IPS-18a (cell line): ENCODE results near the gene AIG1.

Source experiments
- H3K27ac ChIP-seq: one replicate; pipeline ENCODE4 v1.5.1; 2013; ENCODE audit warnings: low read length
- H3K27me3 ChIP-seq: one replicate; pipeline ENCODE4 v1.6.1; 2013; ENCODE audit warnings: mild to moderate bottlenecking, low read length; ENCODE audit not compliant: control insufficient read depth, insufficient read depth
- H3K36me3 ChIP-seq: one replicate; pipeline ENCODE4 v1.6.1; 2013; ENCODE audit warnings: low read depth, low read length; ENCODE audit not compliant: control insufficient read depth
- H3K4me1 ChIP-seq: one replicate; pipeline ENCODE4 v1.6.1; 2013; ENCODE audit warnings: low read depth, low read length; ENCODE audit not compliant: control insufficient read depth
- H3K4me3 ChIP-seq: one replicate; pipeline ENCODE4 v1.5.1; 2013; ENCODE audit warnings: low read length
- H3K9ac ChIP-seq: one replicate; pipeline ENCODE4 v1.6.1; 2013; ENCODE audit warnings: mild to moderate bottlenecking, low read length, moderate library complexity
- H3K9me3 ChIP-seq: one replicate; pipeline ENCODE4 v1.6.1; 2013; ENCODE audit warnings: low read depth, low read length; ENCODE audit not compliant: control insufficient read depth

AIG1 gene

DNA sequence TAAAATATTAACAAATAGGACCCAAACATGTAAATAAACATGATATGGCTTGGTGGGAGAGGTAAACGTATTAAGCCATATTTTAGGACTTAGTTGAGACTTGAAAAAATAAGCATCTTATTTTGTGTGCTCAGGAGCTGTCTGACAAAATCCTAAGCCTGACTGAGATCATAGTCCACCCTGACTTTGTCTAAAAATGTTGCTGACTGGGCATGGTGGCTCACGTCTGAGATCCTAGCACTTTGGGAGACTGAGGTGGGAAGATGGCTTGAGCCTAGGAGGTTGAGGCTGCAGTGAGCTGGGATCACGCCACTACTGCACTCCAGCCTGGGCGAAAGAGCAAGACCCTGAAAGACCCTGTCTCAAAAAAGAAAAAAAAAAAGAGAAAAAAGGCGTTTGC is 52.1 kb downstream of the AIG1 start:
- no peaks in the 10 kb centered on the region for H3K9me3 ChIP-seq

GRCh38 chr6:143115728-143116127 is 55.0 kb downstream of the AIG1 start:
- Histone ChIP-seq H3K9ac (no peak overlapping the region), H3K27me3 (no peaks in the 10 kb centered on the region), H3K36me3 (no peaks in the 10 kb centered on the region), H3K4me1 (no peaks in the 10 kb centered on the region), H3K4me3 (no peak overlapping the region), H3K9me3 (peaks cover 2% of the 10 kb centered on the region), H3K27ac (no peak overlapping the region)

More for the DNA sequence above, 52.1 kb downstream of the AIG1 start:
- no peak overlapping the region for H3K4me3 ChIP-seq
- no peaks in the 10 kb centered on the region for H3K4me1 ChIP-seq
- H3K9ac ChIP-seq: no peak overlapping the region
- H3K36me3 ChIP-seq: no peaks in the 10 kb centered on the region
- no peaks in the 10 kb centered on the region for H3K27me3 ChIP-seq
- H3K27ac ChIP-seq: no peak overlapping the region

GRCh38 chr6:143117108-143117507 is 56.4 kb downstream of the AIG1 start:
- Histone ChIP-seq H3K36me3 (no peaks in the 10 kb centered on the region), H3K9ac (no peak overlapping the region), H3K9me3 (peaks cover 8% of the 10 kb centered on the region), H3K4me3 (no peak overlapping the region), H3K27me3 (no peaks in the 10 kb centered on the region), H3K27ac (no peak overlapping the region), H3K4me1 (no peaks in the 10 kb centered on the region)

DNA sequence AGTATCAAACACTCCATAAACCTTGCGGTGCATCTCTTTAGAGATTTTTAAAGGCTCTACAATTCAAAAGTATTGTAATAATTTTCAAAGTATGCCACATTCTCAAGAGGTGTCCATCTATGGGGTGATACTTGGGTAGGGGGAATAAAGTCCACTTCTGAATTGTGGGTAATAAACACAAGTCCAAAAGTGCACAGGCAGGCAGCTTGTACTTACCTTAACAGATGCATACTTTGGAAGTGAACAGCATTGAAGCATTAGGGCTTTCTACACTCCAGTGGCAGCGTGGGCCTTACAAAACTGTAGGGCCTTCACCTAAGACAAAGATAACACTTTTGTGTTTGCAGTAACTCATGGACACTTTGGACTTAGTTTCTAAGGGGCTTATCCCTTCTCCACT is 58.6 kb downstream of the AIG1 start:
- no peaks in the 10 kb centered on the region for H3K4me1 ChIP-seq
- H3K27me3 ChIP-seq: no peaks in the 10 kb centered on the region
- H3K27ac ChIP-seq: no peak overlapping the region
- H3K9ac ChIP-seq: no peak overlapping the region
- no peak overlapping the region for H3K4me3 ChIP-seq
- H3K9me3 ChIP-seq: peaks cover 8% of the 10 kb centered on the region
- no peaks in the 10 kb centered on the region for H3K36me3 ChIP-seq

GRCh38 chr6:143123081-143123480 is 62.4 kb downstream of the AIG1 start:
- Histone ChIP-seq H3K9ac (no peak overlapping the region), H3K36me3 (no peaks in the 10 kb centered on the region), H3K4me3 (no peak overlapping the region), H3K9me3 (peaks cover 8% of the 10 kb centered on the region), H3K27me3 (no peaks in the 10 kb centered on the region), H3K4me1 (no peaks in the 10 kb centered on the region), H3K27ac (no peak overlapping the region)

DNA sequence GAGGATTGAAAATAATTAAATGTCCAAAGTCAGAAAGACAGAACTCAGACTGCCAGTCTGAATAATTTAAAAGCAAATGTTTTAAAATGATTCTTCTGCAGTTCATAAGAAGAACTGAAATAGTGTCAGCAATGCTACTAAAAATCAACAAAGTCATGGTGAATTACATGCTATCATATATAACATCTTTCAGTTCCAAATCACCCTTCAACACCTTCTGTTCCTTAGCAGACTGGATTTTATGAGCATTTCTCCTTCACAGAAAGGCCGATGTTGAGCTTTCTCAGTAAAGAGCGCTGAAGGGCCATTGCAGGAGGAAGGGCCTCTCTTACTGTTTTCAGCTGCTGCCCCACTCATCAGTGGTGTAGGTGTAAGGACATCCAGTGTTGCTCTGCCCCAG is 63.3 kb downstream of the AIG1 start:
- Histone ChIP-seq H3K9ac (no peak overlapping the region), H3K4me3 (no peak overlapping the region), H3K9me3 (peaks cover 8% of the 10 kb centered on the region), H3K27me3 (no peaks in the 10 kb centered on the region), H3K4me1 (no peaks in the 10 kb centered on the region), H3K36me3 (no peaks in the 10 kb centered on the region), H3K27ac (no peak overlapping the region)

GRCh38 chr6:143125455-143125854 is 64.8 kb downstream of the AIG1 start:
- no peak overlapping the region for H3K4me3 ChIP-seq
- no peak overlapping the region for H3K9ac ChIP-seq
- no peaks in the 10 kb centered on the region for H3K36me3 ChIP-seq
- H3K27ac ChIP-seq: no peak overlapping the region
- H3K4me1 ChIP-seq: no peaks in the 10 kb centered on the region
- H3K27me3 ChIP-seq: no peaks in the 10 kb centered on the region
- H3K9me3 ChIP-seq: peaks cover 6% of the 10 kb centered on the region

GRCh38 chr6:143125864-143126573 is 65.3 kb downstream of the AIG1 start:
- Histone ChIP-seq H3K9me3 (peaks cover 5% of the 10 kb centered on the region), H3K27ac (no peak overlapping the region), H3K36me3 (no peaks in the 10 kb centered on the region), H3K4me1 (no peaks in the 10 kb centered on the region), H3K27me3 (no peaks in the 10 kb centered on the region), H3K9ac (no peak overlapping the region), H3K4me3 (no peak overlapping the region)

DNA sequence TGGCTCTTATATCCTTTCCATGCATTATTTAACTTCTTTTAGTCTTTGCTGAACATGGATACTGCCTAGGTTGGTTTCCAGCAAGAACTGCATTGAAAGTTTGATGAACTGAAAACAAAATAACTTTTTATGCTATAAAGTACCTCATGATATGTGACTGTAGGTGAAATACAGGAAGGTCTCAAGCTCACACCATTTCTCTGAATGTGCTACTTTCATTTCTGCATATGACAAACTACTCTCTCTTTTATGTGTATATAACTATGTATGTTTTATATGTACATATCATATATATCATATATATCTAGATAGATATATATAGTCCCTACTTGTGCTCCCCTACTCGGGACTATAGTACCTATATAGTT is 65.9 kb downstream of the AIG1 start:
- no peak overlapping the region for H3K9ac ChIP-seq
- no peaks in the 10 kb centered on the region for H3K9me3 ChIP-seq
- H3K27ac ChIP-seq: no peak overlapping the region
- no peaks in the 10 kb centered on the region for H3K27me3 ChIP-seq
- no peaks in the 10 kb centered on the region for H3K36me3 ChIP-seq
- no peak overlapping the region for H3K4me3 ChIP-seq
- H3K4me1 ChIP-seq: no peaks in the 10 kb centered on the region

DNA sequence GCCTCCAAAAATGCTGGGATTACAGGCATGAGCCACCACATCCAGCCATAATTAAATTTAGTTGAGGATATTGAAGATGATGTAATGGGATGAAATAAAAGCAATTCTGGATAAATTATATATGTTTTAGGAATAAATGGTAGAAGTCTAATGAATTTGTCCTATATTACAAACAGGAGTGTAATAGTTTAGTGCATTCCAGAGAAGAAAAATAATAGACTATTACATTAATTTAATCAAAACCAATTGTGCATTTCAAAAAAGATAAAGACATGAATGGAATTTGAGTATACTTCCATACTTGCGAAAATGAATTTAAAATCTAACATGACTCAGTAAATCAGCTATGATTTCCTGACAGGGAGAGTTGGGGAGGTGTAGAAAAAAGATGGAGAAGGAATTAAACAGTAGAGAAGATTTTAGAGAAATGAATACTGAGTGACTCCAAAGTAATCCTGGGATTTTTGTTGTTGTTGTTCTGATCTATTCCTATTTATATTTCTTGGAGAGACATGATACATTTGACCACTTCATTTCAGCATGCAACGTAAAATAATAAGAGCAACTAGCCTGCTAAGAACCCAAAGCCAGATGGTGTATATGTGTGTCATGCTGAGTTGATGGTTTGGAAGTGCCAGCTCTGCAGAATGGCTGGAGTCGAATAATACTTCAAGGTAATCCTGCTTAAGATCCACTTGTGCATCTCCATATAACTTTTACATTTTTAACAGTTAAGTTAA is 67.4 kb downstream of the AIG1 start:
- Histone ChIP-seq H3K4me3 (no peak overlapping the region), H3K9me3 (no peaks in the 10 kb centered on the region), H3K9ac (no peak overlapping the region)

DNA sequence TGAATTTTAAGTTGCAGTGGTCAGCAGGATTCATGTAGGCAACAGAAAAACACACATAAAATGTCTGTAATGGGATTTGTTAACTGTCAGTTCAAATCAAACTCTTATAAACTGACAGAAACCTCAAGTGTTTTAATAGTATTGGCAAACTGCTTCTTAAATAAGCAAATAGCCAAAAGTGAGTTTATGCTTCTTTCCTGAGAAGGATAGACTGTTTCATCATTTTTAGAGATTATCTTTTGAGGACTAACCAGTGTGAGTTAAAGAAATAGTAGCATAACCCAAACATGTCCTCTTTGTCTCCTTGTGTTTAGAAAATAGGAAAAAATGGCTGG is 68.0 kb downstream of the AIG1 start:
- Histone ChIP-seq H3K9me3 (no peaks in the 10 kb centered on the region), H3K27me3 (no peaks in the 10 kb centered on the region), H3K36me3 (no peaks in the 10 kb centered on the region), H3K4me3 (no peak overlapping the region), H3K4me1 (no peaks in the 10 kb centered on the region), H3K27ac (no peak overlapping the region), H3K9ac (no peak overlapping the region)

More for the DNA sequence above, 67.4 kb downstream of the AIG1 start:
- Histone ChIP-seq H3K36me3 (no peaks in the 10 kb centered on the region), H3K27me3 (no peaks in the 10 kb centered on the region), H3K27ac (no peak overlapping the region), H3K4me1 (no peaks in the 10 kb centered on the region)

GRCh38 chr6:143130928-143131327 is 70.2 kb downstream of the AIG1 start:
- Histone ChIP-seq H3K4me3 (no peak overlapping the region), H3K9ac (no peak overlapping the region), H3K9me3 (no peaks in the 10 kb centered on the region), H3K27me3 (no peaks in the 10 kb centered on the region), H3K27ac (no peak overlapping the region), H3K36me3 (no peaks in the 10 kb centered on the region), H3K4me1 (no peaks in the 10 kb centered on the region)
